ENCODE results near the gene LCN6. TPM values are rescaled to one million over a fixed set of nuclear protein-coding genes. Genes with fewer than 3 reads are reported as not detected.

LCN6 gene
- total RNA-seq, 1 experiment from 2014 or later, result not detected

GRCh38 chr9:136779808-136780207 lies 31.5 kb upstream of the LCN6 start:
- H3K36me3 ChIP-seq (ENCODE audit: control insufficient read depth, insufficient read depth, low read length), result no peaks in the 10 kb centered on the region; the same call in 1 of the 2 replicates
- H3K27me3 Mint-ChIP-seq (ENCODE audit: insufficient read depth, unreplicated experiment), result no peaks in the 10 kb centered on the region
- peak in 1 of 2 experiments; percentile 23 for TF ChIP-seq CTCF (IDR thresholded peaks at IDR 0.05; ENCODE audit: insufficient read depth in 1 of 2, low read depth in 1 of 2, low read length in 1 of 2, severe bottlenecking in 1 of 2, unreplicated experiment in 1 of 2)
- CTCF ChIA-PET, result interaction anchor here (0.6 to 1.8 kb wide), 4 partner anchors 10 to 51 kb away, joined by 3 to 8 read pairs (median 5); no protein-coding TSS in a partner anchor
- no peaks in the 10 kb centered on the region for H3K27me3 ChIP-seq (replicated peaks; ENCODE audit: control insufficient read depth, insufficient read depth, low read length)
- H3K27ac Mint-ChIP-seq (ENCODE audit: unreplicated experiment), result peak overlapping the region; percentile 95
- POLR2A ChIA-PET, result no interaction called here
- peaks cover 20% of the 10 kb centered on the region for H3K36me3 Mint-ChIP-seq (ENCODE audit: insufficient read depth, unreplicated experiment)
- H3K9me3 ChIP-seq, result no peaks in the 10 kb centered on the region
- no peak for DNase-seq
- peak overlapping the region; percentile 23 for H3K4me3 Mint-ChIP-seq (ENCODE audit: unreplicated experiment)
- peaks cover 61% of the 10 kb centered on the region for H3K4me1 Mint-ChIP-seq (ENCODE audit: low read depth, unreplicated experiment)
- no TSS peak for BruUV-seq (replicated peaks)
- intact Hi-C loops (cut with micrococcal nuclease; ENCODE audit: unreplicated experiment), result no loop called here
- peaks cover 58% of the 10 kb centered on the region for H3K4me1 ChIP-seq
- no peak overlapping the region for H3K4me3 ChIP-seq (ENCODE audit: low read depth, low read length)
- peaks cover 25% of the 10 kb centered on the region for H3K9me3 Mint-ChIP-seq (ENCODE audit: unreplicated experiment)

- intact Hi-C loops (cut with micrococcal nuclease; ENCODE audit: unreplicated experiment), result loop anchor here (1.0 kb wide), 1 partner anchor 11 kb away; no protein-coding TSS in a partner anchor
- peak overlapping the region; percentile 65 for H3K4me3 Mint-ChIP-seq (ENCODE audit: unreplicated experiment)
- H3K9me3 Mint-ChIP-seq (ENCODE audit: unreplicated experiment), result peaks cover 25% of the 10 kb centered on the region
- peak overlapping the region; percentile 95 for H3K27ac Mint-ChIP-seq (ENCODE audit: unreplicated experiment)
- no peak for TF ChIP-seq CTCF (IDR thresholded peaks at IDR 0.05; ENCODE audit: insufficient read depth in 1 of 2, low read depth in 1 of 2, low read length in 1 of 2, severe bottlenecking in 1 of 2, unreplicated experiment in 1 of 2)
- POLR2A ChIA-PET, result interaction anchor here (0.6 to 0.9 kb wide), 2 partner anchors 49 to 89 kb away, joined by 3 read pairs; partner anchors contain the start of gene EDF1
- CTCF ChIA-PET, result interaction anchor here (0.5 to 1.4 kb wide), 6 partner anchors 11 to 269 kb away, joined by 3 to 5 read pairs (median 3); no protein-coding TSS in a partner anchor
- Histone ChIP-seq H3K4me1 (peaks cover 44% of the 10 kb centered on the region), H3K9me3 (peaks cover 7% of the 10 kb centered on the region; the same call in 1 of the 2 replicates), H3K27me3 (replicated peaks; ENCODE audit: control insufficient read depth, insufficient read depth, low read length) (no peaks in the 10 kb centered on the region), H3K4me3 (ENCODE audit: low read depth, low read length) (no peak overlapping the region), H3K36me3 (ENCODE audit: control insufficient read depth, insufficient read depth, low read length) (peaks cover 2% of the 10 kb centered on the region)
- peak; percentile 65 to 78 for DNase-seq
- BruUV-seq (replicated peaks), result no TSS peak
- H3K4me1 Mint-ChIP-seq (ENCODE audit: low read depth, unreplicated experiment), result peaks cover 57% of the 10 kb centered on the region
- peaks cover 24% of the 10 kb centered on the region for H3K36me3 Mint-ChIP-seq (ENCODE audit: insufficient read depth, unreplicated experiment)
- no peaks in the 10 kb centered on the region for H3K27me3 Mint-ChIP-seq (ENCODE audit: insufficient read depth, unreplicated experiment)
These were observed 29.0 kb upstream of the LCN6 start for GRCh38 chr9:136777359-136777758.

DNA sequence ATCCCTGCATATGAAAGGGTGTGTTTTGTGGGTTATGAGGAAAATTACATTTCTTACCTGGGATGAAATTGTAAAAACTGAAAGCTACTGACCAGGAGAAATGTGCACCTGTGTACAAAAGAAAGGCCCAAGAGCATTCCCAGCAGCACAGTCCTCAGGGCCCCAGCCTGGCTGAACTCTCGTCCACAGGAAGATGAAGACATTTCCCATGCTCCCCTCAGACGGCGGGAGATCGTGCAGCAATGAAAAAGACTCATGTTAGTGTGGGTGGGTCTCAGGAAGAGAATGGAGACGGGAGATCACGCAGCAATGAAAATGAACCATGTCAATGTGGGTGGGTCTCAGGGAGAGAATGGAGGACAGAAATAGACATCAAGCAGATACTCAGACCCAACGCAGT lies 28.6 kb upstream of the LCN6 start:
- TF ChIP-seq CTCF (IDR thresholded peaks at IDR 0.05; ENCODE audit: insufficient read depth in 1 of 2, low read depth in 1 of 2, low read length in 1 of 2, severe bottlenecking in 1 of 2, unreplicated experiment in 1 of 2), result no peak
- peaks cover 25% of the 10 kb centered on the region for H3K9me3 Mint-ChIP-seq (ENCODE audit: unreplicated experiment)
- BruUV-seq (replicated peaks), result no TSS peak
- H3K27ac Mint-ChIP-seq (ENCODE audit: unreplicated experiment), result peak overlapping the region; percentile 95
- Histone ChIP-seq H3K9me3 (peaks cover 7% of the 10 kb centered on the region; the same call in 1 of the 2 replicates), H3K27me3 (replicated peaks; ENCODE audit: control insufficient read depth, insufficient read depth, low read length) (no peaks in the 10 kb centered on the region), H3K36me3 (ENCODE audit: control insufficient read depth, insufficient read depth, low read length) (peaks cover 2% of the 10 kb centered on the region), H3K4me1 (peaks cover 43% of the 10 kb centered on the region), H3K4me3 (ENCODE audit: low read depth, low read length) (no peak overlapping the region)
- no peak for DNase-seq
- ChIA-PET CTCF (interaction anchor here (0.5 to 1.4 kb wide), 5 partner anchors 11 to 270 kb away, joined by 3 to 5 read pairs (median 3); no protein-coding TSS in a partner anchor), POLR2A (interaction anchor here (0.6 to 0.9 kb wide), 2 partner anchors 48 to 255 kb away, joined by 3 to 6 read pairs; partner anchors contain the start of gene FUT7)
- intact Hi-C loops (cut with micrococcal nuclease; ENCODE audit: unreplicated experiment), result loop anchor here (1.0 kb wide), 1 partner anchor 11 kb away; no protein-coding TSS in a partner anchor
- peak overlapping the region; percentile 65 for H3K4me3 Mint-ChIP-seq (ENCODE audit: unreplicated experiment)
- H3K36me3 Mint-ChIP-seq (ENCODE audit: insufficient read depth, unreplicated experiment), result peaks cover 24% of the 10 kb centered on the region
- H3K27me3 Mint-ChIP-seq (ENCODE audit: insufficient read depth, unreplicated experiment), result no peaks in the 10 kb centered on the region
- H3K4me1 Mint-ChIP-seq (ENCODE audit: low read depth, unreplicated experiment), result peaks cover 54% of the 10 kb centered on the region
